ENCODE data around the gene CPA2.

CPA2 gene

GRCh38 chr7:130256704-130257103 is 10.0 kb upstream of the CPA2 start:
- no peak for DNase-seq

DNA sequence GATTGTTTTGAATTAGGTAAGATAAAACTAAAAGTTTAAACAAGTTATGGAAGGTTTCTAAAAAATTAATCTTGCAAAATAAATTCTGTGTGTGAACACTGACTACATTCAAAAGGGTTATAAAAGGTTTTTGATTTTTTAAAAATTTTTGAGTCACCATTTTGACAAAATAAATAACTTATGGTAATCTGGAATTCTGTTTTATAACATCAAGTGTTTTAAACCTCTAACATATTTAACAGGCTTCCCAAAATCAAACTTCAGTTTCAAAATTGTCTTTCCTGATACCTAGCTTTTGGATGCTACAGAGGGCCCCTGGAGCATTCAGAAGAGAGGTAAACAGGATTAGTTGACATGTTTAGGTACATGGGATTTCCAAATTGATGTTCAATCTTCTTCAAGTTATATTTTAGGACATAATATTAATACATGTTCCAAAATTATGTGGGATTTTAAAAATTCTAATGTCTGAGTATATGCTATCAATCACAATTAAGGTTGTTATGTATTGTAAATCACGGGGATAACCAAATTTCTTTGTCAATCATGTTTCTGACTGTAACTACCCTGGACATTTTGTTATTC is 8.1 kb upstream of the CPA2 start:
- no peak for DNase-seq

GRCh38 chr7:130262448-130262847 is 4.2 kb upstream of the CPA2 start:
- DNase-seq: no peak

DNA sequence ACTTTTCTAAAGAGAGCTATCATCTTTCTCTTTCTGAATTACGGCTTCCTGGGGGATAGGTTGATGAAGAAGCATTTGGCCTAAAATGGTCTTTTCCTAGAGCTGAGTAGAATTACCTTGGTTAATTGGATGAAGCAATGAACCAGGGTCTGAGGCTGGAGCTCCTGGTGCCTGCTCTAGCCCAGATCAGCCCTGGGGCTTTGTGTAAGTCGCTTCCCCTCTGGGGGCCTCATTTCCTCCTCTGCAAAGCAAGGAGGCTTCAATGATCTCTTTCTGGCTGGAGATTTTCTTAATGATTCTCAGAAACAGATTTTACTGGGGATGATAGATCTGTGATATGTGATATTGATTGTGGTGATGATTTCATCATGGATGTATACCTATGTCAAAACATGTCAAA is 3.5 kb upstream of the CPA2 start:
- no peak for DNase-seq

GRCh38 chr7:130266961-130267321 is 278 bp downstream of the CPA2 start:
- DNase-seq: no peak

GRCh38 chr7:130268463-130269317 is 2.0 kb downstream of the CPA2 start:
- no peak for DNase-seq

DNA sequence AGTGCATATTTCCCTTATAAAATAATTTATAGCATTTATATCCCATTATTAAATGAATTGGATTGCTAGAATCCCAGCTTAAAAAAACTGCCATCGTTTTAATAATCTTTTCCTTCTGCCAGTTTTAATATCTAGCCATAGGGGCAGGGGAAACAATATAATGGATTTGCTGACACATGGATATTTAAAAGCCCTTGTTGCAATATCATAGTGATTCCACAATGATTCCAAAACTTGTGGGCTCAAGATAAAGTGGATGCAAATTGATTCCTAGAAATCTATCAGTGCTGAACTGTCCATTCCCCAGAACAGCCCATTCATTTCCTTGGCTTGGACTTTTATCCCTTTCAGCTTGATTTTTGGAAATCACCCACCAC is 2.6 kb downstream of the CPA2 start:
- DNase-seq: no peak

- DNase-seq: no peak
Observed at GRCh38 chr7:130270947-130271800, 4.5 kb downstream of the CPA2 start.

- DNase-seq: no peak
Observed at GRCh38 chr7:130272381-130273080, 5.9 kb downstream of the CPA2 start.

DNA sequence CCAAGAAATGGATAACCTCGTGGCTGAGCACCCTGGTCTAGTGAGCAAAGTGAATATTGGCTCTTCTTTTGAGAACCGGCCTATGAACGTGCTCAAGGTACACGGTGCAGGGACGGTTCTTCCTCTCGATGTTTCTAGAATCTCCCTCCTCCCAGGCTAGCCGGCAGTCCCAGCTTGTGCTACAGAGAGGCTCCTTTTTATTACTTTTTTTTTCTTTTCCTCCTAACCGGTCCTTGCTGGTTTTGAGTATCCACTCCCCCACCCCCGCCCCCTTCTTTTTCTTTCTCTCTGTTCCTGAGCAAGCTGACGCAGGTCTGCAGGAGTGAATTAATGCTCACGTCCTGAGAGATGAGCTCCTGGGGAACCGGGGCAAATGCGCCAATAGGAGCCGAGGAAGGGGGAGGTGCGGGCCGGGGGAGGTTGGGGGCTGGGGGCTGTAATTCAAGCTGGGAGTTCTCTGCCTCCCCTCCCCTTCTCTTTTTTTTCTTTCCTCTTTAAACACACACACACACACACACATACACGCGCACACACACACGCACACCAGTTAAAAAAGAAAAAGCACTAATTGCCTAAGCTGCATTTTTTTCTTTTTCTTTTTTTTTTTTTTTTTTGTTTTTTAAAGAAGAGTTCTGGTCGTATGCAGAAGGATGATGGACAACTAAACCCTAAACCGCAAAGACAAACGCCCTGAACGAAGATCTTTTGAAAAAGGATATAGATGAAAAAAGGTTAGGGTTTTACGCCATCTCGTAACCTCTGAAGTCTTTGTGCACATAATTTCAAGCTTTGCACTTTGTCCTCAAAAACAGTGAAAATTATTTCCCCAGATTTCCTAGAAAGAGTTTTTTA is 6.6 kb downstream of the CPA2 start:
- no peak for DNase-seq

DNA sequence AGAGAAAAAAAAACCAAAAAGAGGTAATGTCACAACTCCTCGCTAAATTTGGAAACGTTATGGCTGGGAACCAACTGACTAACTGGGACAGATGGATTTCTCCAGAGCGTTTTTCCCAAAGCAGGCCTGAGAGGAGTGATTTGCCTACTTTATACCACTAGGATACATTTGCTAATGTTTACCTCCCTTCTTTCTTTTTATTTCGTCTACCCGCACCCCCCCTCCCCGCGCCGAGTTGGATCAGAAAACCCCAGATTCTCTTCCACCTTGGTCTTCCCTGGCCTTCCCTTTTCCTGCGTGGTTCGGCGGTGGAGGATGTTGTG is 7.2 kb downstream of the CPA2 start:
- DNase-seq: no peak

DNA sequence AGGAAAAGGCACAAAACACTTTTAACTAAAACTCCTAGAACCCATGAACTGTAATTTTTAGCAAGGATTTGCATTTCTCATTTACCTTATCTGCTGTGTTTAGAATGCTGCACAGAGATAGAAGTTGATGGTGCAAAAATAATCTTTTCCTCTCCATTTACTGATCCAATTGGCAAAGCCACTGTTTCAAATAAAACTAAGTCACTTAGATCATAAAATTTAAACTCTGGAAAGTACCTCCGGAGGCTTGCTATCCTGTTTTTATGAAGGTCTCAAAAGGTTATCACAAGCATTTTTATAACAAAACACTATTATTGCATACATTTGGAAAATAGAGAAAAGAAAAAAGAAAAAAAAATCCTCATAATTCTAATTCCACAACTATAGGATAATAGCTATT is 7.6 kb downstream of the CPA2 start:
- no peak for DNase-seq

DNA sequence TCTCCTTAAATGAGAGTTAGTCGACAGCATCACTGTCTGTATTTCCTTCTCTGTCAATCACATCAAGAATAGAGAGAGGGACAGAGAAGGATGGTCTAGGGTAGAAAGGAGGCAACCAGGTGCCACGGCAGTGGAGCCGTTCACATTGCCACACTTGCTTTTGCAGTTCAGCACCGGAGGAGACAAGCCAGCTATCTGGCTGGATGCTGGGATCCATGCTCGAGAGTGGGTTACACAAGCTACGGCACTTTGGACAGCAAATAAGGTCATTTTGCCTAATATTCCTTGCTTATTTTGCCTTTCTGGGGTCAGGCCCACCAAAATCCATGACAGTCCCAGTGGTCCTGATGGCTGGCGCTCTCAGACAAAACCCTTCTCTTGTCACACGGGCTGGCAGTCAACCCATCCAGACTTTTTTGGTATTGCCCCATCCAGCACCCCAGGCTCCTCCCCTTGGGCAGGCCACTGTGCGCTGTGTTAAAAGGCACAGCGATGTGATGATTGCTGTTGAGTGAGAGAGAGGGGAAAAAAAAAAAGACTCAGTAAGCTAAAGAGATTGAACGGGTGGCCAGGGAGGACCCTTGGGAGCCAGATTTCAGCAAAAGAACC is 8.4 kb downstream of the CPA2 start:
- no peak for DNase-seq

DNA sequence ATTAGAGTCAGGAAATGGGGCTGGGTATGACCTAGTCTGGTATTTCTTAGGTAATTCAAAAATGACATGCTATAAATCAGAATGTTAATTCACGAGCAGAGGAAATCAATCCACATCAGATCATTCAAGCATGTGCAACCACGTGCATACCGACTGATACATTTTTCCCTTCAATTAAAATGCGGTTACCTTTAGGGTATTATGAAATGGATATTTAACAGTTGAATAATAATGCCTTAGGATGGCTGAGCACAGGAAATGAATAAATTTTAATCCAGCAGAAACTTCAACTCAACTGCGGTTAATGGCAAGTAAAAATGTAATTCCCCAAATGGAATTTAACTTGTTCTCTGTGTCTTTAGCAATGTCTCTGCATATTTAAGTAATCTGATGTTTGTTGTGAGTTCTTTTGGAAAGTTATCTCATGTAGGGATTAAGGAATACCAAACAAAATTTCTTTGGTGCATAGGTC is 9.2 kb downstream of the CPA2 start:
- no peak for DNase-seq

DNA sequence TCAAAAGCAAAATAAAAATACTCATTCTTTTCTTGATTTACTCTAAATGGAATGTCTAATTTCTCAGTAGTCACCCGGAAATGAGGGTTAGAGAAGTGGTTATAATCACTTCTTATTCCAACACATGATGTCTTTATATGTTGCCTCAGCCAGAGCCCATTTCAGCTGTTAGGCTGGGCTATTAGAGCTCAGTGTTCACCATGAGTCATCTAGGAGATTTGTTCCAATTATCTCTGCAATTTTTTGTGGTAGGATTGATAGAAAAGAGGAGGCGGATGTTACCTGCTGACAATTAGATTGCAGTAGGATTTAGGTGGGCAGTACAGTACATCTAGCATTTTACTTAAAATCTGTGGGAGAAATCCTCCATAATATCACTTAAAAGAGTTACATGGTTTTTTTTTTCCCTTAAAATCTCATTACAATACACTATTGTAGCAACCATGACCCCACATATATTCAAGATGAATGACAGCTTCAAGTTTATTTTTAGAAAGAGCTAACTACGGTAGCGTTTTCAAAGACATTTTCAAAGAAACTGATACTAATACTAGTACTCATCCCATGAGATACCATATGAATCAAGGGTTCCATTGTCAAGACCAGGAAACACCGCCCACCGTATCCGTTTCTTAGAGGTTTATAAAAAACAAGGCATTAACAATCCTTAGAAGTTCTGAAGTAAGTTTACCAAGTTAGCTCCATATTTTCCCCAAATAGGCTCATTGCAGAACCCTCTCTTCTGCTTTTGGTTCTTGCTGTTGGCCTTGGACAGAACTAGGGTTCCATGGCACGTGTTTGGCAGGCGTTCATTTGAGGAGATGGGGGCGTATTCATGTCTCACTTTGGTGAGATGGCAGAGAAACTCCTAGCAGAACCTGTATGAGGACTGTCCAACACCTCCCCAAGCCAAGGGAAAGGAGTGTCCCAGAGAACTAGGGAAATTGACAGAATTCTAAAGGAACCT is 10.4 kb downstream of the CPA2 start:
- DNase-seq: no peak

DNA sequence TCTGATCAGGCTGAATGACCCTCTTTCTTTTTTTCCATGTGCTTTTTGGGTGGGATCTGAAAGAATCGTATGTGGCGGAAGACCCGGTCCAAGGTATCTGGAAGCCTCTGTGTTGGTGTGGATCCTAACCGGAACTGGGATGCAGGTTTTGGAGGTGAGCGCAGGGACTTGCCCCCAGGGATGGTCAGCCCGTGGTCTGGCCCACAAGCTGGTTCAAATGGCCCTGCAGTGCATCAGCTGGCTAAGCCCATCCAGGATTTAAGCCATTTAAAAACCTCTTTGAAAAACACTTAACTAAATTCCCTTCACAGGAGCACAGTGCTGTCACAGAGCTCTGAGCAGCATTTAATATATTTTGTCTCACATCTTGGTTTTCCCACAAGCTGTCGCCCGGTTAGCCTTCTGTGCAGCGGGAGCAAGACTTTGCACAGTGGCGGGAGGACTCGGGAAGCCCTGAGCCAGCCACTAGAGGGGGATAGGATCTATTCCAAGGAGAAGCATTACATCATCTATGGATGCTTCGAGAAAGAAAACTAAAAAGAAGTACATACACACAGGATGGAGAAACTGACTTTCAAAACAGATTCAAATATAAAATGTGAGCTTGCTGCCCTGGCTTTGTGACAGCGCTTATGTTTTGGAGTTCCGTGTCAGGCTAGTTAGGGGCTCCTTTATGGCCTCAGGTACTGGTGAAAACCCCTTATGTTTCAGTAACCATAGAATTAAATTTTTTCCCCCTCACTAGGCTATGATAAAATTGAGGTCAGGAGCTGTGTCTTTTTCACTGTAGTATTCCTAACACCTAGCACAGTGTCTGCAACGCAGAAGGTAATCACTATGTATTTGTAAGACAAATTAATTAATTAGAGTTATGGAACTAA is 11.3 kb downstream of the CPA2 start:
- DNase-seq: peak in 1 of 2 experiments; percentile 3

GRCh38 chr7:130278860-130279259 is 12.2 kb downstream of the CPA2 start:
- DNase-seq: no peak

DNA sequence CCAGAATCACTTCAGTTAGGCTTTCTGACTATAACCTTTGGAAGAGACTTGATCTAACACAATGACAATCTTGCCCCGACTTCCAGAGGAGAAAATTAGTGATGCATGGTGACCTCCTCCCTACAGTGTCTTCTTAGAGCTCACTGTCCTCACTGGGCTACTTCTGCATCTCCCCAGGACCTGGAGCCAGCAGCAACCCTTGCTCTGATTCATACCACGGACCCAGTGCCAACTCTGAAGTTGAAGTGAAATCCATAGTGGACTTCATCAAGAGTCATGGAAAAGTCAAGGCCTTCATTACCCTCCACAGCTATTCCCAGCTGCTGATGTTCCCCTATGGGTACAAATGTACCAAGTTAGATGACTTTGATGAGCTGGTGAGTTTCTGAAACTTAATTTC is 12.6 kb downstream of the CPA2 start:
- DNase-seq: no peak

DNA sequence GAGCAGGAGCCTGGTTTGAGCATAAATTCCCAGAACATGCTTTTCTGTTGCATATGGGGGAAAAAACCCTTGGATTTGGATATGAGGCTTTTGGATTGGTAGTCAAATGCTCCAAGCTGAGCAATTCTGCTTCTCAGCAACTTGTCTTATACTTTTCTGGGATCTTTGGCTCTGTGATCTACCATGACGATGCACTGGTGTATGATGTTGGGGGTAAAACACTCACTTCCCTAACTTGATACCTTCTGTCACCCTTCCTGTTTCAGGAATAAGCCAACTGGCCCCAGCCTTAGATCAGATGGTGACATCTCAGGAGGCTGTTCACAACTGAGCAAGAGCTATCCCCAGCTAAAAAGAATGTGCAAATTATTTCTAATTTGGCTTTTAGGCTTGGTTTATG is 13.2 kb downstream of the CPA2 start:
- DNase-seq: no peak

- no peak for DNase-seq
Observed at GRCh38 chr7:130281260-130281659, 14.6 kb downstream of the CPA2 start.

Measured in cerebellar nuclear complex (tissue), 1 donor.